Embryonic facial prominence (tissue), 1 donor: ENCODE results near the gene SLC17A9.

ENCODE experiments used
- DNase-seq: peaks from one replicate; pipeline ENCODE4 v3.0.0-alpha.2; 2016; ENCODE audit errors: extremely low spot score

Gene SLC17A9

GRCh38 chr20:62952373-62952967 is at the start of gene SLC17A9:
TSS of gene SLC17A9 (plus strand) at chr20:62952709. CDS start at chr20:62952831, 122 bp downstream.
- no peak for DNase-seq

GRCh38 chr20:62902926-62903615 is 49.4 kb upstream of the SLC17A9 start:
- DNase-seq = no peak

- DNase-seq = no peak
Measured at GRCh38 chr20:62905536-62906117, 46.9 kb upstream of the SLC17A9 start.

GRCh38 chr20:62906209-62906608 is 46.3 kb upstream of the SLC17A9 start:
- DNase-seq = no peak

- no peak for DNase-seq
Measured at GRCh38 chr20:62906647-62907375, 45.7 kb upstream of the SLC17A9 start.

- DNase-seq = no peak
Measured at GRCh38 chr20:62907384-62908317, 44.9 kb upstream of the SLC17A9 start.

- DNase-seq = no peak
Measured at GRCh38 chr20:62908971-62909791, 43.3 kb upstream of the SLC17A9 start.

GRCh38 chr20:62910217-62910766 is 42.2 kb upstream of the SLC17A9 start:
- DNase-seq = no peak

GRCh38 chr20:62910777-62911497 is 41.6 kb upstream of the SLC17A9 start:
- DNase-seq = no peak

GRCh38 chr20:62911701-62912280 is 40.7 kb upstream of the SLC17A9 start:
- no peak for DNase-seq

- no peak for DNase-seq
Measured at GRCh38 chr20:62913043-62913630, 39.4 kb upstream of the SLC17A9 start.

- no peak for DNase-seq
Measured at GRCh38 chr20:62914436-62914835, 38.1 kb upstream of the SLC17A9 start.

GRCh38 chr20:62914970-62915457 is 37.5 kb upstream of the SLC17A9 start:
- no peak for DNase-seq

- DNase-seq = no peak
Measured at GRCh38 chr20:62916703-62917476, 35.6 kb upstream of the SLC17A9 start.

- DNase-seq = no peak
Measured at GRCh38 chr20:62917720-62918119, 34.8 kb upstream of the SLC17A9 start.

- DNase-seq = no peak
Measured at GRCh38 chr20:62918147-62918546, 34.4 kb upstream of the SLC17A9 start.

- no peak for DNase-seq
Measured at GRCh38 chr20:62918831-62919230, 33.7 kb upstream of the SLC17A9 start.
